GM23338 (cell line): ENCODE results near the gene EEIG2. TPM values are rescaled to one million over a fixed set of nuclear protein-coding genes. Genes with fewer than 3 reads are reported as not detected.

Source experiments
- ATAC-seq: fragments of 200-7000 bp; cut with Tn5 transposase; 3 replicates; pipeline ENCODE4 v1.9.1; 2020
- DNase-seq: peaks from one replicate; pipeline ENCODE4 v3.0.0-alpha.2; 2015; ENCODE audit warnings: low spot score
- H2AFZ ChIP-seq: fragments of 200-600 bp; sonication (generic); 2 replicates; pipeline ENCODE4 v1.8.0; 2016; ENCODE audit warnings: antibody characterized with exemption, mild to moderate bottlenecking, moderate library complexity
- H3F3A ChIP-seq: fragments of 200-600 bp; sonication (generic); replicated peaks from 2 replicates; pipeline ENCODE4 v1.8.0; 2017; ENCODE audit warnings: antibody characterized with exemption, mixed run types, low read depth
- H3K27ac ChIP-seq: fragments of 200-600 bp; sonication (generic); 2 replicates; pipeline ENCODE4 v1.6.1; 2016; ENCODE audit warnings: low read depth
- H3K27me3 ChIP-seq: fragments of 200-600 bp; sonication (generic); 2 replicates; pipeline ENCODE4 v1.8.0; 2016; ENCODE audit warnings: mild to moderate bottlenecking, mixed run types, moderate library complexity; ENCODE audit not compliant: insufficient read depth
- H3K36me3 ChIP-seq: fragments of 200-600 bp; sonication (generic); 2 replicates; pipeline ENCODE4 v1.8.0; 2016; ENCODE audit warnings: mild to moderate bottlenecking; ENCODE audit not compliant: insufficient read depth
- H3K4me1 ChIP-seq: fragments of 200-600 bp; sonication (generic); 2 replicates; pipeline ENCODE4 v1.8.0; 2016; ENCODE audit warnings: mild to moderate bottlenecking, moderate library complexity; ENCODE audit not compliant: insufficient read depth
- H3K4me2 ChIP-seq: fragments of 200-600 bp; sonication (generic); 2 replicates; pipeline ENCODE4 v1.7.1; 2017; ENCODE audit warnings: mixed run types
- H3K4me3 ChIP-seq: fragments of 200-600 bp; sonication (generic); 2 replicates; pipeline ENCODE4 v1.6.1; 2016; ENCODE audit warnings: mixed run types
- H3K79me2 ChIP-seq: fragments of 200-600 bp; sonication (generic); replicated peaks from 2 replicates; pipeline ENCODE4 v1.8.0; 2017; ENCODE audit warnings: mild to moderate bottlenecking; ENCODE audit not compliant: insufficient read depth
- H3K9me2 ChIP-seq: fragments of 200-600 bp; sonication (generic); 2 replicates; pipeline ENCODE4 v1.8.0; 2017; ENCODE audit not compliant: insufficient read depth
- H4K20me1 ChIP-seq: fragments of 200-600 bp; sonication (generic); replicated peaks from 2 replicates; pipeline ENCODE4 v1.8.0; 2017; ENCODE audit warnings: mild to moderate bottlenecking; ENCODE audit not compliant: insufficient read depth
- H3K27ac Mint-ChIP-seq: 2 replicates; pipeline ENCODE4 v1.8.0; 2020; ENCODE audit warnings: inconsistent platforms, mild to moderate bottlenecking, moderate library complexity, mixed read lengths
- H3K27me3 Mint-ChIP-seq: 3 replicates; pipeline ENCODE4 v1.8.0; 2022; ENCODE audit warnings: low read depth, mild to moderate bottlenecking, moderate library complexity, mixed read lengths, inconsistent platforms; ENCODE audit not compliant: insufficient read depth, poor library complexity
- H3K36me3 Mint-ChIP-seq: 3 replicates; pipeline ENCODE4 v1.8.0; 2021; ENCODE audit warnings: low read depth, mild to moderate bottlenecking, inconsistent platforms, moderate library complexity, mixed read lengths
- H3K4me1 Mint-ChIP-seq: 3 replicates; pipeline ENCODE4 v1.8.0; 2020; ENCODE audit warnings: mild to moderate bottlenecking, inconsistent platforms, mixed read lengths
- H3K4me3 Mint-ChIP-seq: 3 replicates; pipeline ENCODE4 v1.8.0; 2021; ENCODE audit warnings: moderate library complexity, mild to moderate bottlenecking, inconsistent platforms, mixed read lengths
- H3K9me3 Mint-ChIP-seq: 3 replicates; pipeline ENCODE4 v1.8.0; 2020; ENCODE audit warnings: moderate library complexity, mild to moderate bottlenecking, inconsistent platforms, mixed read lengths
- EZH2phosphoT487 ChIP-seq: fragments of 200-600 bp; sonication (generic); IDR thresholded peaks from one replicate; pipeline ENCODE4 v1.8.1; 2018; ENCODE audit warnings: antibody characterized with exemption; ENCODE audit not compliant: unreplicated experiment
- ZNF462 ChIP-seq: fragments of 250-450 bp; sonication (Bioruptor Pico); IDR thresholded peaks from 2 replicates; pipeline ENCODE4 v1.5.0; 2020; ENCODE audit warnings: mild to moderate bottlenecking, moderate library complexity
- polyA plus RNA-seq: library from polyadenylated mRNA; unstranded; fragments of >200 nt; fragmentation: Nextera tagmentation; extraction: Ambion mirVana; gene quantifications from 2 replicates; pipeline ENCODE4 v1.2.1, GENCODE V29; 2016
- total RNA-seq: library from RNA; depleted of rRNA; stranded (reverse); fragments of >200 nt; shearing (Covaris generic); gene quantifications from 2 replicates; pipeline ENCODE4 v1.2.3, GENCODE V29; 2014
- TF ChIP-seq, protein P1 (sequence below), 2 experiments: fragments of 200-600 bp in 1 of 2; sonication (generic) in 1 of 2; conservative IDR thresholded peaks; 2 replicates each; pipeline versions ENCODE4 v1.5.1 to v1.6.1; 2016 to 2017; ENCODE audit warnings: antibody characterized with exemption in 2 of 2, low read depth in 2 of 2, mild to moderate bottlenecking in 2 of 2, moderate library complexity in 1 of 2

The EEIG2 gene
- total and polyA plus RNA-seq, 2 experiments from 2014 or later = 7.9 to 44.5 TPM

DNA sequence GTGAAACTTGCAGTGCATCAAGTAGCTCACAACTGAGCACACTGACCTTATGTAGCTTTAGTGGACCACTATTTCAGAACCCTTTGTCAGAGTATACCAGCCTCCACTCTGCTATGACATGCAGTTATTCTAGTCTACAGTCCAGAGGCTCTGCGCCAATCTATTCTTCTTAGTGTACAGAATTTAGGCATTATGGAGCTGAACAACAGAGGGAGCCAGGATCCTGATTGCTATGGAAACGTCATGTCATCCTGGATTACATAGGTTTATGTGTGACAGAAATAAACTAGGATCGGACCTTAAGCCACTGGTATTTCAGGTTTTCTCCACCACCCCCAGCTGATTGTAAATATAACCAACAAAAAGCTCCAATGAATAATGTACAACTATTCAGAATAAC is 48.1 kb upstream of the EEIG2 start:
- no peak overlapping the region for H3K27ac ChIP-seq
- H3K9me3 Mint-ChIP-seq = peaks cover 10% of the 10 kb centered on the region; the same call in 2 of the 3 replicates
- H3K4me2 ChIP-seq = no peak overlapping the region
- no peak overlapping the region for H2AFZ ChIP-seq
- TF ChIP-seq ZNF462 (CRISPR knock-in tag) = no peak
- no peaks in the 10 kb centered on the region for H3K36me3 Mint-ChIP-seq
- no peaks in the 10 kb centered on the region for H3K9me2 ChIP-seq
- DNase-seq (no peak), ATAC-seq (no peak)
- no peaks in the 10 kb centered on the region for H4K20me1 ChIP-seq
- H3F3A ChIP-seq = no peaks in the 10 kb centered on the region
- no peak overlapping the region for H3K4me3 Mint-ChIP-seq
- H3K27me3 ChIP-seq = no peaks in the 10 kb centered on the region
- no peaks in the 10 kb centered on the region for H3K36me3 ChIP-seq
- H3K4me1 Mint-ChIP-seq = no peaks in the 10 kb centered on the region
- H3K4me1 ChIP-seq = no peaks in the 10 kb centered on the region
- H3K27me3 Mint-ChIP-seq = no peaks in the 10 kb centered on the region
- H3K4me3 ChIP-seq = no peak overlapping the region
- no peak overlapping the region for H3K27ac Mint-ChIP-seq
- H3K79me2 ChIP-seq = no peaks in the 10 kb centered on the region

- H3K9me3 Mint-ChIP-seq = peaks cover 10% of the 10 kb centered on the region; the same call in 2 of the 3 replicates
- no peaks in the 10 kb centered on the region for H3K36me3 ChIP-seq
- H3F3A ChIP-seq = no peaks in the 10 kb centered on the region
- no peaks in the 10 kb centered on the region for H4K20me1 ChIP-seq
- H3K79me2 ChIP-seq = no peaks in the 10 kb centered on the region
- 0 out of 2 replicates have a peak, but pooled peaks cover 4% of the 10 kb centered on the region for H3K4me1 ChIP-seq
- no peak overlapping the region for H3K4me3 ChIP-seq
- no peak overlapping the region for H3K4me3 Mint-ChIP-seq
- DNase-seq (peak; percentile 52), ATAC-seq (no peak; the same call in 2 of the 3 replicates)
- H3K36me3 Mint-ChIP-seq = no peaks in the 10 kb centered on the region
- no peak overlapping the region for H2AFZ ChIP-seq
- no peaks in the 10 kb centered on the region for H3K27me3 ChIP-seq
- H3K27me3 Mint-ChIP-seq = no peaks in the 10 kb centered on the region
- H3K27ac ChIP-seq = no peak overlapping the region
- TF ChIP-seq EZH2phosphoT487 = no peak
- TF ChIP-seq, protein P1, sequence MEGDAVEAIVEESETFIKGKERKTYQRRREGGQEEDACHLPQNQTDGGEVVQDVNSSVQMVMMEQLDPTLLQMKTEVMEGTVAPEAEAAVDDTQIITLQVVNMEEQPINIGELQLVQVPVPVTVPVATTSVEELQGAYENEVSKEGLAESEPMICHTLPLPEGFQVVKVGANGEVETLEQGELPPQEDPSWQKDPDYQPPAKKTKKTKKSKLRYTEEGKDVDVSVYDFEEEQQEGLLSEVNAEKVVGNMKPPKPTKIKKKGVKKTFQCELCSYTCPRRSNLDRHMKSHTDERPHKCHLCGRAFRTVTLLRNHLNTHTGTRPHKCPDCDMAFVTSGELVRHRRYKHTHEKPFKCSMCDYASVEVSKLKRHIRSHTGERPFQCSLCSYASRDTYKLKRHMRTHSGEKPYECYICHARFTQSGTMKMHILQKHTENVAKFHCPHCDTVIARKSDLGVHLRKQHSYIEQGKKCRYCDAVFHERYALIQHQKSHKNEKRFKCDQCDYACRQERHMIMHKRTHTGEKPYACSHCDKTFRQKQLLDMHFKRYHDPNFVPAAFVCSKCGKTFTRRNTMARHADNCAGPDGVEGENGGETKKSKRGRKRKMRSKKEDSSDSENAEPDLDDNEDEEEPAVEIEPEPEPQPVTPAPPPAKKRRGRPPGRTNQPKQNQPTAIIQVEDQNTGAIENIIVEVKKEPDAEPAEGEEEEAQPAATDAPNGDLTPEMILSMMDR (conservative IDR thresholded peaks at IDR 0.05; ENCODE audit: low read depth in 2 of 2) = peak; percentile 81 to 98
- no peak overlapping the region for H3K4me2 ChIP-seq
- H3K4me1 Mint-ChIP-seq = no peaks in the 10 kb centered on the region
- 0 out of 2 replicates have a peak, but pooled peaks cover 3% of the 10 kb centered on the region for H3K9me2 ChIP-seq
- H3K27ac Mint-ChIP-seq = no peak overlapping the region
Measured at GRCh38 chr1:108512239-108513043, 47.5 kb upstream of the EEIG2 start.
